ENCODE measurements around the gene RNF217.

Gene RNF217

GRCh38 chr6:125008957-125009356 lies 46.7 kb downstream of the RNF217 start:
- H4K91ac ChIP-seq (ENCODE audit: low read depth, low read length): no peak overlapping the region
- no peak overlapping the region for H2BK12ac ChIP-seq (ENCODE audit: low read length)
- no peak overlapping the region for H4K12ac ChIP-seq (ENCODE audit: low read depth, low read length)
- no peak overlapping the region for H3K9ac ChIP-seq (ENCODE audit: low read length)
- H3K27ac ChIP-seq (ENCODE audit: low read depth, low read length): no peak overlapping the region
- no peaks in the 10 kb centered on the region for H3K79me2 ChIP-seq (ENCODE audit: control insufficient read depth, insufficient read depth, low read length, poor library complexity)
- no peak overlapping the region for H3K4me3 ChIP-seq (ENCODE audit: low read depth, low read length)
- no peak for DNase-seq
- H3K9me3 ChIP-seq (ENCODE audit: insufficient read depth, low read depth, low read length): no peaks in the 10 kb centered on the region
- peaks cover 3% of the 10 kb centered on the region for H3K79me1 ChIP-seq (ENCODE audit: low read length)
- H3K18ac ChIP-seq (ENCODE audit: low read length): no peak overlapping the region
- no CpG with 5 or more reads among the region's 1 CpG for WGBS (ENCODE audit: extremely low coverage, insufficient coverage, insufficient read length)
- H3K36me3 ChIP-seq (ENCODE audit: control insufficient read depth in 1 of 2, insufficient read depth in 2 of 2, low read length in 2 of 2): peaks cover 0 to 3% of the 10 kb centered on the region in 2 experiments
- H2AFZ ChIP-seq (ENCODE audit: insufficient read depth, low read length, poor library complexity): no peak overlapping the region
- H2BK5ac ChIP-seq (ENCODE audit: low read depth, low read length, poor library complexity): no peak overlapping the region
- no peak overlapping the region for H3K4ac ChIP-seq (ENCODE audit: low read depth, low read length)
- H4K8ac ChIP-seq (ENCODE audit: low read depth, low read length): no peak overlapping the region
- H3K4me2 ChIP-seq (ENCODE audit: low read length): no peak overlapping the region
- H3K23ac ChIP-seq (ENCODE audit: low read length): no peak overlapping the region
- H3K14ac ChIP-seq (ENCODE audit: low read length): no peak overlapping the region
- H2AK5ac ChIP-seq (ENCODE audit: low read length): no peak overlapping the region
- no peak overlapping the region for H2BK120ac ChIP-seq (ENCODE audit: insufficient read depth, low read length, poor library complexity)
- H3K4me1 ChIP-seq (ENCODE audit: control insufficient read depth in 1 of 2, insufficient read depth in 2 of 2, low read length in 2 of 2): peaks cover 2 to 5% of the 10 kb centered on the region in 2 experiments
- H3K27me3 ChIP-seq (ENCODE audit: insufficient read depth, low read length): no peaks in the 10 kb centered on the region

GRCh38 chr6:125009578-125009977 lies 47.3 kb downstream of the RNF217 start:
- H4K8ac ChIP-seq (ENCODE audit: low read depth, low read length): no peak overlapping the region
- H3K27ac ChIP-seq (ENCODE audit: low read depth, low read length): no peak overlapping the region
- no peak overlapping the region for H3K4ac ChIP-seq (ENCODE audit: low read depth, low read length)
- no peak overlapping the region for H2BK120ac ChIP-seq (ENCODE audit: insufficient read depth, low read length, poor library complexity)
- H2BK5ac ChIP-seq (ENCODE audit: low read depth, low read length, poor library complexity): no peak overlapping the region
- no peak overlapping the region for H2AK5ac ChIP-seq (ENCODE audit: low read length)
- H3K14ac ChIP-seq (ENCODE audit: low read length): no peak overlapping the region
- no peaks in the 10 kb centered on the region for H3K9me3 ChIP-seq (ENCODE audit: insufficient read depth, low read depth, low read length)
- H4K12ac ChIP-seq (ENCODE audit: low read depth, low read length): no peak overlapping the region
- peaks cover 0 to 3% of the 10 kb centered on the region in 2 experiments for H3K4me1 ChIP-seq (ENCODE audit: control insufficient read depth in 1 of 2, insufficient read depth in 2 of 2, low read length in 2 of 2)
- no peaks in the 10 kb centered on the region for H3K79me2 ChIP-seq (ENCODE audit: control insufficient read depth, insufficient read depth, low read length, poor library complexity)
- H2BK12ac ChIP-seq (ENCODE audit: low read length): no peak overlapping the region
- H3K23ac ChIP-seq (ENCODE audit: low read length): no peak overlapping the region
- no CpG with 5 or more reads among the region's 4 CpGs for WGBS (ENCODE audit: extremely low coverage, insufficient coverage, insufficient read length)
- no peak overlapping the region for H2AFZ ChIP-seq (ENCODE audit: insufficient read depth, low read length, poor library complexity)
- H3K9ac ChIP-seq (ENCODE audit: low read length): no peak overlapping the region
- no peak overlapping the region for H4K91ac ChIP-seq (ENCODE audit: low read depth, low read length)
- no peaks in the 10 kb centered on the region for H3K27me3 ChIP-seq (ENCODE audit: insufficient read depth, low read length)
- peaks cover 0 to 3% of the 10 kb centered on the region in 2 experiments for H3K36me3 ChIP-seq (ENCODE audit: control insufficient read depth in 1 of 2, insufficient read depth in 2 of 2, low read length in 2 of 2)
- peak in 1 of 2 donors; percentile 3 for DNase-seq
- H3K18ac ChIP-seq (ENCODE audit: low read length): no peak overlapping the region
- H3K79me1 ChIP-seq (ENCODE audit: low read length): peaks cover 3% of the 10 kb centered on the region
- no peak overlapping the region for H3K4me3 ChIP-seq (ENCODE audit: low read depth, low read length)
- no peak overlapping the region for H3K4me2 ChIP-seq (ENCODE audit: low read length)

GRCh38 chr6:125013938-125014660 lies 51.9 kb downstream of the RNF217 start:
- Histone ChIP-seq H3K23ac (ENCODE audit: low read length) (no peak overlapping the region), H2BK12ac (ENCODE audit: low read length) (no peak overlapping the region), H3K4me2 (ENCODE audit: low read length) (no peak overlapping the region), H3K79me2 (ENCODE audit: control insufficient read depth, insufficient read depth, low read length, poor library complexity) (no peaks in the 10 kb centered on the region), H3K27me3 (ENCODE audit: insufficient read depth, low read length) (no peaks in the 10 kb centered on the region), H4K12ac (ENCODE audit: low read depth, low read length) (no peak overlapping the region), H3K9me3 (ENCODE audit: insufficient read depth, low read depth, low read length) (no peaks in the 10 kb centered on the region), H2AK5ac (ENCODE audit: low read length) (no peak overlapping the region), H3K14ac (ENCODE audit: low read length) (no peak overlapping the region), H3K4ac (ENCODE audit: low read depth, low read length) (no peak overlapping the region), H3K9ac (ENCODE audit: low read length) (no peak overlapping the region), H2BK5ac (ENCODE audit: low read depth, low read length, poor library complexity) (no peak overlapping the region), H3K36me3 (ENCODE audit: control insufficient read depth in 1 of 2, insufficient read depth in 2 of 2, low read length in 2 of 2) (peaks cover 0 to 3% of the 10 kb centered on the region in 2 experiments), H4K91ac (ENCODE audit: low read depth, low read length) (no peak overlapping the region), H2BK120ac (ENCODE audit: insufficient read depth, low read length, poor library complexity) (no peak overlapping the region), H3K18ac (ENCODE audit: low read length) (no peak overlapping the region), H3K27ac (ENCODE audit: low read depth, low read length) (peak overlapping the region; percentile 47), H2AFZ (ENCODE audit: insufficient read depth, low read length, poor library complexity) (no peak overlapping the region), H4K8ac (ENCODE audit: low read depth, low read length) (no peak overlapping the region), H3K79me1 (ENCODE audit: low read length) (no peaks in the 10 kb centered on the region), H3K4me3 (ENCODE audit: low read depth, low read length) (no peak overlapping the region), H3K4me1 (ENCODE audit: control insufficient read depth in 1 of 2, insufficient read depth in 2 of 2, low read length in 2 of 2) (peaks cover 0 to 1% of the 10 kb centered on the region in 2 experiments)
- peak in 1 of 2 donors; percentile 23 for DNase-seq
- no CpG with 5 or more reads among the region's 2 CpGs for WGBS (ENCODE audit: extremely low coverage, insufficient coverage, insufficient read length)

GRCh38 chr6:125014661-125014957 lies 52.4 kb downstream of the RNF217 start:
- no peaks in the 10 kb centered on the region for H3K79me1 ChIP-seq (ENCODE audit: low read length)
- no peak overlapping the region for H3K9ac ChIP-seq (ENCODE audit: low read length)
- no peak overlapping the region for H3K23ac ChIP-seq (ENCODE audit: low read length)

More at GRCh38 chr6:125014661-125014957, 52.4 kb downstream of the RNF217 start:
- Histone ChIP-seq H2AK5ac (ENCODE audit: low read length) (no peak overlapping the region), H3K18ac (ENCODE audit: low read length) (no peak overlapping the region), H3K4me1 (ENCODE audit: control insufficient read depth in 1 of 2, insufficient read depth in 2 of 2, low read length in 2 of 2) (peaks cover 0 to 1% of the 10 kb centered on the region in 2 experiments), H2AFZ (ENCODE audit: insufficient read depth, low read length, poor library complexity) (no peak overlapping the region), H2BK12ac (ENCODE audit: low read length) (no peak overlapping the region), H2BK120ac (ENCODE audit: insufficient read depth, low read length, poor library complexity) (no peak overlapping the region), H3K79me2 (ENCODE audit: control insufficient read depth, insufficient read depth, low read length, poor library complexity) (no peaks in the 10 kb centered on the region), H3K4me2 (ENCODE audit: low read length) (no peak overlapping the region), H3K36me3 (ENCODE audit: control insufficient read depth in 1 of 2, insufficient read depth in 2 of 2, low read length in 2 of 2) (peaks cover 0 to 3% of the 10 kb centered on the region in 2 experiments), H2BK5ac (ENCODE audit: low read depth, low read length, poor library complexity) (no peak overlapping the region), H3K9me3 (ENCODE audit: insufficient read depth, low read depth, low read length) (no peaks in the 10 kb centered on the region), H4K91ac (ENCODE audit: low read depth, low read length) (no peak overlapping the region), H3K27ac (ENCODE audit: low read depth, low read length) (no peak overlapping the region), H3K4me3 (ENCODE audit: low read depth, low read length) (no peak overlapping the region), H4K12ac (ENCODE audit: low read depth, low read length) (no peak overlapping the region), H3K14ac (ENCODE audit: low read length) (no peak overlapping the region), H3K4ac (ENCODE audit: low read depth, low read length) (no peak overlapping the region), H3K27me3 (ENCODE audit: insufficient read depth, low read length) (no peaks in the 10 kb centered on the region), H4K8ac (ENCODE audit: low read depth, low read length) (no peak overlapping the region)
- DNase-seq: no peak
